Endothelial cell of umbilical vein (primary cell): ENCODE measurements around the gene TBPL1. TPM values are rescaled to one million over a fixed set of nuclear protein-coding genes. Genes with fewer than 3 reads are reported as not detected.

ENCODE experiments used
- BruUV-seq: library from RNA; stranded (reverse); fragments of 400-500 nt; replicated peaks from 2 replicates; lab custom pipeline; 2021; lab: Mats Ljungman, UMichigan
- CTCF ChIA-PET: fragments of 300-600, 350-600 bp; sonication (Branson Sonifier 250); formaldehyde crosslinking; loops from one replicate; lab custom pipeline; 2021; ENCODE audit warnings: antibody characterized with exemption, inconsistent platforms; lab: Charles Lee
- POLR2A ChIA-PET: fragments of 300-600, 350-600 bp; sonication (Branson Sonifier 250); formaldehyde crosslinking; loops from one replicate; lab custom pipeline; 2021; ENCODE audit warnings: antibody characterized with exemption, inconsistent platforms; lab: Charles Lee
- DNase-seq: peaks from one replicate; pipeline ENCODE4 v3.0.0-alpha.2; 2011; ENCODE audit warnings: low read depth, low spot score
- FAIRE-seq: peaks from 2 replicates; lab custom pipeline; 2011; peaks lifted over from hg19 to GRCh38; lab: Jason Lieb, UNC
- H2AFZ ChIP-seq: 2 replicates; pipeline ENCODE4 v1.6.0; 2012; ENCODE audit warnings: low read depth, low read length, control low read depth, inconsistent platforms
- H3K27ac ChIP-seq: 2 replicates; pipeline ENCODE4 v1.5.1; 2011; ENCODE audit warnings: low read depth, mild to moderate bottlenecking, control low read depth, low read length, moderate library complexity; ENCODE audit not compliant: insufficient read depth
- H3K27me3 ChIP-seq, 2 experiments: 2 replicates each; pipeline versions ENCODE4 v1.6.0 to v1.6.1; 2011; ENCODE audit warnings: low read length in 2 of 2, mixed read lengths in 1 of 2; ENCODE audit not compliant: control insufficient read depth in 2 of 2, insufficient read depth in 2 of 2
- H3K36me3 ChIP-seq, 2 experiments: 2 replicates in 1 of 2; 3 replicates in 1 of 2; pipeline ENCODE4 v1.5.1; 2011; ENCODE audit warnings: low read length in 2 of 2, mild to moderate bottlenecking in 1 of 2, moderate library complexity in 1 of 2; ENCODE audit not compliant: control insufficient read depth in 2 of 2, insufficient read depth in 2 of 2; ENCODE audit errors: extremely low read depth in 1 of 2
- H3K4me1 ChIP-seq: 3 replicates; pipeline ENCODE4 v1.5.1; 2011; ENCODE audit warnings: mild to moderate bottlenecking, low read length; ENCODE audit not compliant: control insufficient read depth, insufficient read depth; ENCODE audit errors: extremely low read depth
- H3K4me2 ChIP-seq: 2 replicates; pipeline ENCODE4 v1.6.1; 2011; ENCODE audit warnings: low read length, control low read depth, mixed read lengths; ENCODE audit not compliant: insufficient read depth
- H3K4me3 ChIP-seq, 3 experiments: fragments of 200-600 bp in 1 of 3; sonication (generic), shearing (Covaris generic) in 1 of 3; replicated peaks in 1 of 3; 2 replicates each; pipeline ENCODE4 v1.5.1; 2011 to 2016; ENCODE audit warnings: control low read depth in 3 of 3, low read length in 3 of 3, mild to moderate bottlenecking in 2 of 3, inconsistent platforms in 1 of 3, low read depth in 1 of 3, moderate library complexity in 1 of 3; ENCODE audit not compliant: insufficient read depth in 1 of 3
- H3K79me2 ChIP-seq: 2 replicates; pipeline ENCODE4 v1.6.0; 2012; ENCODE audit warnings: low read length, inconsistent platforms; ENCODE audit not compliant: control insufficient read depth, insufficient read depth
- H3K9ac ChIP-seq: replicated peaks from 2 replicates; pipeline ENCODE3; 2011; ENCODE audit warnings: low read length, control low read depth; ENCODE audit not compliant: insufficient read depth; ENCODE audit errors: extremely low read depth
- H3K9me1 ChIP-seq: replicated peaks from 3 replicates; pipeline ENCODE4 v1.6.0; 2011; ENCODE audit warnings: mild to moderate bottlenecking, low read length; ENCODE audit not compliant: control insufficient read depth, insufficient read depth; ENCODE audit errors: extremely low read depth
- H3K9me3 ChIP-seq: replicated peaks from 2 replicates; pipeline ENCODE4 v1.5.1; 2012; ENCODE audit warnings: low read length, inconsistent platforms; ENCODE audit not compliant: control insufficient read depth, insufficient read depth
- H4K20me1 ChIP-seq: replicated peaks from 2 replicates; pipeline ENCODE3; 2011; ENCODE audit warnings: mild to moderate bottlenecking, low read length; ENCODE audit not compliant: control insufficient read depth, insufficient read depth; ENCODE audit errors: extremely low read depth
- EZH2 ChIP-seq: IDR thresholded peaks from 2 replicates; pipeline ENCODE4 v1.6.1; 2012; ENCODE audit warnings: borderline replicate concordance, low read depth, mild to moderate bottlenecking, moderate library complexity, low read length, inconsistent platforms; ENCODE audit not compliant: severe bottlenecking
- FOS ChIP-seq: IDR thresholded peaks from 2 replicates; pipeline ENCODE4 v1.6.1; 2011; ENCODE audit warnings: mild to moderate bottlenecking, low read length, moderate library complexity, borderline replicate concordance; ENCODE audit not compliant: insufficient read depth
- GATA2 ChIP-seq: IDR thresholded peaks from 2 replicates; pipeline ENCODE4 v1.7.0; 2011; ENCODE audit warnings: low read depth, mild to moderate bottlenecking, moderate library complexity, mixed read lengths, low read length; ENCODE audit not compliant: insufficient read length, insufficient read depth
- JUN ChIP-seq: IDR thresholded peaks from 2 replicates; pipeline ENCODE4 v1.6.1; 2011; ENCODE audit warnings: borderline replicate concordance, low read depth; ENCODE audit not compliant: insufficient read length, insufficient read depth
- MAX ChIP-seq: IDR thresholded peaks from 2 replicates; pipeline ENCODE4 v1.6.1; 2011; ENCODE audit not compliant: insufficient read depth, insufficient read length
- MYC ChIP-seq: IDR thresholded peaks from one replicate; pipeline ENCODE4 v1.6.1; 2011; ENCODE audit warnings: mild to moderate bottlenecking, low read depth, low read length
- POLR2A ChIP-seq: IDR thresholded peaks from 2 replicates; pipeline ENCODE4 v1.6.1; 2012; ENCODE audit warnings: low read depth, mild to moderate bottlenecking, control low read depth, low read length
- POLR2AphosphoS5 ChIP-seq: IDR thresholded peaks from 2 replicates; pipeline ENCODE4 v1.6.1; 2012; ENCODE audit warnings: low read depth, mild to moderate bottlenecking, control low read depth, low read length, moderate library complexity; ENCODE audit not compliant: insufficient read depth
- dilution Hi-C: fragments of 300-500 bp; cut with MboI; formaldehyde crosslinking; loops from one replicate; pipeline ENCODE4 v1.15.0; 2019; ENCODE audit warnings: low sequenced_read_pairs; ENCODE audit not compliant: extremely low pct_ligation_motif_present
- intact Hi-C: fragments of 100-400 bp; cut with micrococcal nuclease; formaldehyde crosslinking; loops from one replicate; pipeline ENCODE4 v1.10.0; 2022
- polyA plus RNA-seq, 4 experiments: library from polyadenylated mRNA; depleted of rRNA in 3 of 4; stranded (reverse) in 3 of 4; unstranded in 1 of 4; fragments of >200 nt; gene quantifications; 2 replicates each; pipeline versions ENCODE4 v1.2.1 to v1.2.3, GENCODE V29; 2011 to 2012; ENCODE audit warnings: missing spikeins in 1 of 4
- total RNA-seq: library from RNA; stranded (reverse); gene quantifications from 2 replicates; pipeline ENCODE4 v1.2.3, GENCODE V29; 2021

The TBPL1 gene
- total and polyA plus RNA-seq, 2 donors (not counting 3 experiments of a cell fraction or from before 2014, with no cell fraction given), result 19.6 to 31.2 TPM

- H3K4me3 ChIP-seq, result no peak overlapping the region
- H4K20me1 ChIP-seq, result no peaks in the 10 kb centered on the region
- TF ChIP-seq MYC, result no peak
- TF ChIP-seq GATA2, result no peak
- TF ChIP-seq POLR2AphosphoS5, result no peak
- no peak for TF ChIP-seq POLR2A
- TF ChIP-seq FOS, result no peak
- no peak for TF ChIP-seq MAX
- no peak for TF ChIP-seq JUN
- H3K9me1 ChIP-seq, result no peaks in the 10 kb centered on the region
- H3K27ac ChIP-seq, result no peak overlapping the region
- H3K36me3 ChIP-seq, result no peaks in the 10 kb centered on the region
- H3K9me3 ChIP-seq, result no peaks in the 10 kb centered on the region
- H3K79me2 ChIP-seq, result peaks cover 65% of the 10 kb centered on the region
- H3K9ac ChIP-seq, result no peak overlapping the region
- peaks cover 6% of the 10 kb centered on the region for H3K4me1 ChIP-seq
- no peak overlapping the region for H3K4me2 ChIP-seq
- no TSS peak for BruUV-seq
- intact Hi-C loops (no loop called here), dilution Hi-C loops (no loop called here)
- no peaks in the 10 kb centered on the region for H3K27me3 ChIP-seq
- POLR2A ChIA-PET, result no interaction called here
- DNase-seq (no peak), FAIRE-seq (no peak)
- CTCF ChIA-PET, result interaction anchor here (0.9 to 1.7 kb wide), 5 partner anchors 8 to 140 kb away, joined by 3 to 8 read pairs (median 5); no protein-coding TSS in a partner anchor
- no peak overlapping the region for H2AFZ ChIP-seq
These were observed 8.8 kb downstream of the TBPL1 start for GRCh38 chr6:133961831-133962230.

GRCh38 chr6:133964052-133964451 is 11.0 kb downstream of the TBPL1 start:
- no peaks in the 10 kb centered on the region for H3K9me1 ChIP-seq
- no peaks in the 10 kb centered on the region for H3K36me3 ChIP-seq
- dilution Hi-C loops, result no loop called here
- peak; percentile 21 for DNase-seq
- H3K4me2 ChIP-seq, result no peak overlapping the region
- peak; percentile 18 for TF ChIP-seq FOS
- TF ChIP-seq EZH2, result no peak
- no TSS peak for BruUV-seq
- H3K4me1 ChIP-seq, result peaks cover 6% of the 10 kb centered on the region
- POLR2A ChIA-PET, result interaction anchor here (0.7 kb wide), 1 partner anchor 35 kb away, joined by 3 read pairs; no protein-coding TSS in a partner anchor
- H2AFZ ChIP-seq, result no peak overlapping the region
- peaks cover 57% of the 10 kb centered on the region for H3K79me2 ChIP-seq
- H3K27ac ChIP-seq, result no peak overlapping the region
- FAIRE-seq, result no peak
- intact Hi-C loops, result no loop called here
- H3K9ac ChIP-seq, result no peak overlapping the region
- H4K20me1 ChIP-seq, result no peaks in the 10 kb centered on the region
- no peak overlapping the region for H3K4me3 ChIP-seq
- H3K27me3 ChIP-seq, result no peaks in the 10 kb centered on the region
- H3K9me3 ChIP-seq, result no peaks in the 10 kb centered on the region
- CTCF ChIA-PET, result interaction anchor here (0.5 to 3.8 kb wide), 7 partner anchors 9 to 133 kb away, joined by 3 to 17 read pairs (median 3); partner anchors contain the start of gene TBPL1
